Gastrocnemius medialis (tissue), 4 donors: ENCODE measurements around the gene STX7.

Experiments
- CTCF ChIP-seq, 5 experiments: fragments of 450-650 bp in 3 of 5; fragments of 200-600 bp in 2 of 5; sonication (generic) in 2 of 5; IDR thresholded peaks in 4 of 5; conservative IDR thresholded peaks in 1 of 5; 1 replicate in 4 of 5; 2 replicates in 1 of 5; pipeline ENCODE4 v1.5.1; 2016 to 2019; ENCODE audit warnings: antibody characterized with exemption in 5 of 5, mild to moderate bottlenecking in 3 of 5, moderate library complexity in 3 of 5
- POLR2A ChIP-seq, 2 donors: fragments of 450-650 bp; IDR thresholded peaks; one replicate each; pipeline ENCODE4 v1.6.1; 2017; ENCODE audit warnings: antibody characterized with exemption in 2 of 2, mild to moderate bottlenecking in 2 of 2, moderate library complexity in 2 of 2

- TF ChIP-seq CTCF (IDR thresholded peaks at IDR 0.05 in 4 of 5, conservative IDR thresholded peaks at IDR 0.05 in 1 of 5) (no peak), POLR2A (IDR thresholded peaks at IDR 0.05) (no peak)
These were observed 37.0 kb downstream of the STX7 start for GRCh38 chr6:132475925-132476324.
